Stimulated activated CD8-positive, alpha-beta memory T cell treated with anti-CD3 and anti-CD28 coated beads, Interleukin-2, amount 100 ng/mL, for 48 hours (primary cell): Measurements from ENCODE around the gene ADAM15.
A peak's percentile ranks its signal among the peaks of the same experiment; 100 is the strongest.

ENCODE experiments used
- DNase-seq, 2 donors: peaks; one replicate each; pipeline ENCODE4 v3.0.0-alpha.2; 2020; ENCODE audit warnings: low read depth in 2 of 2

Gene ADAM15

GRCh38 chr1:155032886-155033285 lies 18.2 kb upstream of the ADAM15 start:
- DNase-seq: no peak

DNA sequence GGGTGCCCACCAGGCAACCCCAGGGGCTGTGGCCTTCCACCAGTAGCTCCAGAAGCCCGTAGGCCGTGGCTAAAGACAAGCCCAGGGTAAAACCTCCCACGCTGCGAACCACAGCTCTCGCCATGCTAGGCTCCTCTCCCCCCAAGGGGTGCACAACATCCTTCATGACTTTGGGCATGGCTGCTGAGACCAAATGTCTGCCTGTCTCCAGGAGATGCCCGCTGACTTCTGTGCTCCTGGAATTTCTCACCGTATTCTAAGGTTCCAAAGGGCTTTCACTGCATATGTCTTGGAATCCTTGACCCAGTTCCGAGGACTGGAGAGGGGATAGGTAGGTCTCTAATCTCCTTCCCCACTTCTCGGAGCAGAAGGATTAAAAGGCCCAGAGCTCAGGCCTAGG lies 17.6 kb upstream of the ADAM15 start, which contains the start of the genes DCST1 and DCST2:
Gene DCST1, plus strand, starts transcription at position 301 of the 400 bp plus-strand sequence. CDS start 213 bp downstream, outside the sequence.
Gene DCST2, minus strand, starts transcription at position 258 of the 400 bp plus-strand sequence. Its CDS starts 80 bp downstream, at position 178.
- DNase-seq: no peak

DNA sequence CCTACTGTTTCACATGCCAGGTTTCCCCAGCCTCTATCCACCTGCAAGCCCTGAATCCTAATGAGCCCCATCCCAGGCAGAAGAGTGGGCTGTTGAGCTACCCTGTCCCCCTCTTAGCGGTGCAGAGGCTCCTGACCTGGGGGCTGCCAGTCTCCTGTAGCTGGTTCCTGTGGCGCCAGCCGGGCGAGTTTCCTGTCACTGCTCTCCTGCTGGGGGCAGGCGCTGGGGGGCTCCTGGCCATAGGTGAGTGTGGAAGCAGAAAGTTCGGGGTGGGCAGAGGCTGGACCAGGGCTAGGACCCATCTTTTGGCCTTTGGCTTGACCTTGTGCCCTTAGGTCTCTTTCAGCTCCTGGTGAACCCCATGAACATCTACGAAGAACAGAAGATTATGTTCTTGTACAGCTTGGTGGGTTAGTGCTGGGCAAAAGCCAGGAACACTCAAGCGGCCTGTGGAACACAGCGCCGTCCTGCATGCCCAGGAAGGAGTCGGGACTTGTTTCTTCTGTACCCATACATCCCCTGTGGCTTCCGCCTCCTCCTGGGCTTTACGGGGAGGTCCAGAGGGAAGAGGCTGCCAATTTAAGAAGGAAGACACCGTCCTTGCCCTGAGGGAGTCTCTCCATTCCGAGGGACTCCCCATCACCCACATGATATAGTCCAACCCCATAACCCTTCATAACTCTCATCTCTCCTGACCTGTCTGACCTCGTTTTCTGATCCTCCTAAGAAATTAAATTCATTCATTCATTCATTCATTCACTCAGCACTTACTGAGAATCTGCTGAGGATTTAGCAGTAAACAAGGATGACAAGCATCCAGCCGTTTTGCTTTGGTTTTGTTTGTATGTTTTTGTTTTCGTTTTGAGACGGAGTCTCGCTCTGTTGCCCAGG lies 16.6 kb upstream of the ADAM15 start:
- DNase-seq: no peak

GRCh38 chr1:155035936-155036335 lies 15.2 kb upstream of the ADAM15 start:
- DNase-seq: no peak

DNA sequence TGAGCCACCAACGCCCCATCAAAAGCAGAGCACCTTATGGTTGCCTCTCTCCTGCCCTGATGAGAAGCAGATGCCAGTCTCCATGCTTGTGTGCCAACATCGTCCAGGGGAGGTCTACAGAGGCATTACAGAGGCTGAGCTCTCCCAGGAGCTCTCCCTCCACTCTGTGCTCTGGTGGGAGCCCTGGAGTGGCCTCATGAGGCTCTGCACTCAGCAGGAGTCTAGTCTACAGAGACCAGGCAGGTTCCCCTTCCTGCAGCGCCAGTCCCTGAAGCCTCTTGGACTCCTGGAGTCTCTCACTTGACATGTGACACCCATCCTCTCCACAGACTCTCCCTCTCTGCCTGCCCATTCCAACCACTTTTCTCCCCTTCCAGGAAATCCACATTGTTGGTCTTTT lies 14.1 kb upstream of the ADAM15 start:
- no peak for DNase-seq

- DNase-seq: no peak
Measured at GRCh38 chr1:155037851-155038441, 13.2 kb upstream of the ADAM15 start.

- DNase-seq: no peak
Measured at GRCh38 chr1:155038602-155039307, 12.4 kb upstream of the ADAM15 start.

- DNase-seq: no peak
Measured at GRCh38 chr1:155039308-155039669, 11.8 kb upstream of the ADAM15 start.

DNA sequence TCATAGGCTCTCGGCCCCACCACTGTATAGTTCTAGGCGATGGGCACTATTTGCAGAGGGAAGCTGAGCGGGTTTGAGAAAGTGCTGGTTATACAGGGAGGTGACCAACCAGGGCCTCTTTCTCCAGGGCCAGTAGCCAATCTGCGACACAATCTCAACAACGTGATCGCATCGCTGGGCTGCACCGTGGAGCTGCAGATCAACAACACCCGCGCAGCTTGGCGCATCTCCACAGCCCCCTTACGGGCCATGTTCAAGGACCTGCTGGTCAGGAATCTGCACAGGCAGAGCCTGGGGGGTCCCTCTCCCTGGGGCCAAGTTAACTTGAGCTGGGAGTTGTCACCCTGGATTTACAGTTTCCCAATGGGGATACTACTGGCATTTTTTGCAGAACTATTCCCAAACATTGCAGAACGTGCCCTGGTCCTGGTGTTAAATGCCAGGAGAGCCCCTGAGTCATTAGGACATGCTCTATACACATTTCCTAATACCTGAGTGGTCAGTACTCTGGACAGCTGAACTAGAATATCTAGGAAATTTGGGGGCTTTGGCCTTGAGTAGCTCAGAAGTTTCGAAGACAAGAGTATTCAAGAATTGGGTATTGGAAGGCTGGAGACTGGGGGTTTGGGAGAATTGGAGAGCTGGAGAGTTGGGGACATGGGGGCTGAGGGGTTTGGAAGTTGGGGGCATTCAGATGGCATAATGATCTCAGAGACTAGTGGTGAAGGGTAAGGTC lies 10.6 kb upstream of the ADAM15 start:
- no peak for DNase-seq

DNA sequence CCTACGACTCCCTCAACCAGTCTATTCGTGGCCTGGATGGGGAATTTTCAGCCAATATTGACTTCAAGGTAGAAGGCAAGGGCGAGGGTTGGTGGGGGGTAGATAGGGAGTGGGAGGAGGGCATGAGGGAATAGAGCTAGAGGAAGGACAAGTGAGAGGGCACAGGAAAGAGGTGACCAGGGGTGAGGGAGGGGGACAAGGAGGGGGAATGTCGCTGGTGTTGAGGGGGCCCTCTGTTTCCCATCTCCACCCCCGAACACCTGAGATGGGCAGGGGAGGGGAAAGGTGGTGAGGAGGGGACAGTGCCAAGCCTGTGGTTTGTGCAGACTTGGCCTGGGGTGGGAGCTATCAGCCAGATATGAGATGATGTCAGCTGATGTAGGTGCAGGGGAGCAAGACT lies 8.3 kb upstream of the ADAM15 start:
- DNase-seq: no peak

GRCh38 chr1:155043301-155043702 lies 7.8 kb upstream of the ADAM15 start:
- no peak for DNase-seq

GRCh38 chr1:155043793-155044192 lies 7.3 kb upstream of the ADAM15 start:
- no peak for DNase-seq

- DNase-seq: no peak
Measured at GRCh38 chr1:155044365-155044764, 6.8 kb upstream of the ADAM15 start.

DNA sequence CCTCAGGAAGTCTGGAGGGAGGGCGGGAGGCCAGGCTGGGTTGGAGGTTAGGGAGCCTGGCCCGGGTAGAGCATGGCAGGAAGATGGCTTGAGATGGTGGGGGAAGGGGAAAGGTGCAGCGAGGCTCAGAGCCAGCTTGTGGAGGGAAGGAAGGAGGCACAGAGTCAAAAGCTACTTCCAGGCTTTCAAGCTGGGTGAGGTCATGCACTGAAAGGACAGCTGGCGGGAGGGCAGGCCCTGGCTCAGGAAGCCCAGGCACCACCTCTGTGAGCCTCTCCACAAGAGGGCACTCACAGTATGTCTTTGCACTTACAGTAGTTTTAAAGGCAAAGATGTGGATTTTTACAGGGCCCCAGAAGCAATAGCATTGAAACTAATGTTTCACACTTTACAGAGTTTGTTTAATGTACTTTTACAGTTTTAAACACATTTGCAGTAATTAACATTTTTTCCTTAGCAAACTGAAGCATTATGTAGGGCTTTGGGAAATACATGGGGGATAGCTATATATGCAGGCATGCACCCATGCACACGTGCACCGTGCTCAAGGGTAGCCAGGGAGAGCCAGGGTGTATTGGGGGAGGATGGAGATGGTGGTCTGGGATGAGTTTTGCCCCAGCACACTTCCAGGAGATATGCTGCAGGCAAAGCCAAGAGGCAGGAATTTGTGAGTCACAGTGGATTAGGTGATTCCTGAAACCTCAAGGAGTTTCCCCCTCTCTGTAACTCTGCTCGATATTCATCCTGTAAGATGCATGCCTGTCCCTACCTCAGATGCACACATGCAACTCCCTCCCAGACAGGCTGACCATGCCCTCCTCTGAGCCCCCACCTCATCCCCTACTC lies 6.1 kb upstream of the ADAM15 start:
- peak in 1 of 2 donors; percentile 23 for DNase-seq

- DNase-seq: no peak
Measured at GRCh38 chr1:155048449-155049334, 2.4 kb upstream of the ADAM15 start.

DNA sequence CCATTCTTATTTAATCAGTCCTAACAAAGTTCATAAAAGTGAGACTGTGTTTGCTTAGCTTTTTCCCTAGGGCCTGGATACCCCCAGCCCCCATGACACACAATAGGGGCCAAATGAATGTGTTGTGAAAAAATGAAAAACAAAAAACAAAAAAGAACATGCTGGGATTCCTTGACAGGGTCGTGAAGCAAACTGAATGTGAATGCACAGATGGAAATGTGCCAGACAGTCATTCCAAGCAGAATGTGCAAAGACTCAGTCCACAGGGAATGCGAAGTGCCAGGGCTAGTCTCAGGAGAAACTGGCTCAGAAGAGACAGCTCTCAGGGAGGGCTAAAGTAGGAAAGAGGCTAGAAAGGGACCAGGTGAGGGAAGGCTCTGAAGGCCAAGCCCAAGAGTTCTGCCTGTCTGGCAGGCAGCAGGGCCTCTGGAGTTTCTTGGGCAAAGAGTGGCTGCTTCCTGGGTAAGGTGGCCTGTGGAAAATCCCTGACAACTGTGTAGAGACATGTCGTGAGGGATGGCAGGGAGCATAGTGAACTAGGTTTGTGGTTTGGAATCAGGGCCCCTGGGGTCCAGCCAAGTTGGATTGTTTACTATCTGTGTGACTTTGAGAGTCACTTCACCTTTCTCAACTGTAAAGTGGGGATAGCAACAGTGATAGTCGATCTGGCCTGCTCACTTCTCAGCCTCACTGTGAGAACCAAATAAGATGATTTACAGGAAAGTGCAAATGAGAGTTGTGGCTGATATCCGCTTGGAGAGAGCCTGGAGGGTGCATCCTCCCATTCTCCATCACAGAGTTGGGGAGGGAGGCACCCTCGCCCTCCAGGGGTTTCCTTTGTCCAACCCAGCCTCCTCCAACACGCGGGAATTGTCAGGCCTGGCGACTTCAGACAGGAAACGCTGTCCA lies 1.2 kb upstream of the ADAM15 start:
- DNase-seq: no peak

DNA sequence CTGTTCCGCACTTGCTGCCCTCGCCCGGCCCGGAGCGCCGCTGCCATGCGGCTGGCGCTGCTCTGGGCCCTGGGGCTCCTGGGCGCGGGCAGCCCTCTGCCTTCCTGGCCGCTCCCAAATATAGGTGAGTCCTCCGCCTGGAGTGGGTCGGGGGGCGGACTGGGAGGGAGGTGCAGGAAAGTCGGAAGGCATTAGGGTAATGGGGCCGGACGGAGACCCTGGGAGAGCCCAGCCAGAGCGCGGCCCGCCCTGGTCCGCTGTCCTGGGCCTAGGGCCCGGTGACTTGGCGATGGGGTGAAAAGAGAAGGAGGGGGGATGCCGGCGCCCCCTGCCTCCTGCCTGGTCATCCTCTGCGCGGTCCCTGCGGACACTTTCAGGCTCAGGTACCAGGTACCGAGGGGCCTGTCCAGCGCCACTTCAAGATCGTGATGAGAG lies 243 bp downstream of the ADAM15 start:
- no peak for DNase-seq

GRCh38 chr1:155051777-155052398 lies 772 bp downstream of the ADAM15 start:
- peak in 1 of 2 donors; percentile 25 for DNase-seq
